Measurements from ENCODE around the gene FAM149A.

DNA sequence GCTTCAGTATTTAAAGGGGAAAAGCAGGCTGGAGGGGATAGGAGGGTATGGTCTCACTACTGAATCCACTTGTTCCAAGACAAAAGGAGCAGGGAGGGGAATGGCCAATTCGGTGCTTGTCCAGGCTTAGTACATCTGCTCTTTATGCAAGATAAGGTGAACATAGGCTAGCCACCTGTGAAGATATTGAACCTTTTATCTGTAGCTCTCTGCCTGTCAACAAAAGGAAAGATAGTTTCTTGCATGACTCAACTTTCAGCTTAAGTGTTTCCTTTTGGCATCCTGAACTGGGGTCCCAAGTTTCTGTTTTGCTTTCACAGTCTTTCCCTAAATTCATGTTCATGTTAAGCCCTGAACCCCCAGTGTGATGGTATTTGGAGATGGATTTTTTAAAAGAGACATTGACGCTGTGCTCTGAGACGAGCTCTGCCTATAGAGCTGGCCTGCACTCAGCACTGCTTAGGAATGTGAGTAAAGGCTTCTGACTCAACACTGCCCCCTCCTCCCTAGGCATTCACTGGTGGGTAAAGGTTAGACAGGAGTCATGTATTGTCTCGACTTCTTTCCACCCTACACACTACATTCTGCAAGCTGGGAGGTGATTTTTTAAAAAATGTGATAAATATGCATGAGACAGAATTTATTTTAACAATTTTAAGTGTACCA, 28.2 kb downstream of the FAM149A start:
- TF ChIP-seq EZH2 (optimal IDR thresholded peaks at IDR 0.05; ENCODE audit: low read depth, low read length) (no peak), EZH2phosphoT487 (IDR thresholded peaks at IDR 0.05; ENCODE audit: low read length) (no peak)
- TF ChIP-seq, protein P1, sequence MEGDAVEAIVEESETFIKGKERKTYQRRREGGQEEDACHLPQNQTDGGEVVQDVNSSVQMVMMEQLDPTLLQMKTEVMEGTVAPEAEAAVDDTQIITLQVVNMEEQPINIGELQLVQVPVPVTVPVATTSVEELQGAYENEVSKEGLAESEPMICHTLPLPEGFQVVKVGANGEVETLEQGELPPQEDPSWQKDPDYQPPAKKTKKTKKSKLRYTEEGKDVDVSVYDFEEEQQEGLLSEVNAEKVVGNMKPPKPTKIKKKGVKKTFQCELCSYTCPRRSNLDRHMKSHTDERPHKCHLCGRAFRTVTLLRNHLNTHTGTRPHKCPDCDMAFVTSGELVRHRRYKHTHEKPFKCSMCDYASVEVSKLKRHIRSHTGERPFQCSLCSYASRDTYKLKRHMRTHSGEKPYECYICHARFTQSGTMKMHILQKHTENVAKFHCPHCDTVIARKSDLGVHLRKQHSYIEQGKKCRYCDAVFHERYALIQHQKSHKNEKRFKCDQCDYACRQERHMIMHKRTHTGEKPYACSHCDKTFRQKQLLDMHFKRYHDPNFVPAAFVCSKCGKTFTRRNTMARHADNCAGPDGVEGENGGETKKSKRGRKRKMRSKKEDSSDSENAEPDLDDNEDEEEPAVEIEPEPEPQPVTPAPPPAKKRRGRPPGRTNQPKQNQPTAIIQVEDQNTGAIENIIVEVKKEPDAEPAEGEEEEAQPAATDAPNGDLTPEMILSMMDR (IDR thresholded peaks at IDR 0.05; ENCODE audit: low read length): peak; percentile 36
